Right lobe of liver (tissue), 6 donors: ENCODE results near the gene MYO15A. TPM values are rescaled to one million over a fixed set of nuclear protein-coding genes. Genes with fewer than 3 reads are reported as not detected.

Experiments used
- ATAC-seq, 4 donors: fragments of 200-7000 bp; cut with Tn5 transposase; one replicate each; pipeline ENCODE4 v1.9.1; 2020; ENCODE audit warnings: mild to moderate bottlenecking in 4 of 4, moderate library complexity in 4 of 4
- DNase-seq, 3 donors: peaks; one replicate each; pipeline ENCODE4 v3.0.0-alpha.2; 2020
- H3K27ac ChIP-seq, 3 donors: fragments of 200-600 bp; one replicate each; pipeline ENCODE4 v1.8.0; 2022
- H3K27me3 ChIP-seq, 2 donors: fragments of 200-600 bp; one replicate each; pipeline ENCODE4 v1.8.0; 2022
- H3K36me3 ChIP-seq, 4 donors: fragments of 200-600 bp; sonication (generic) in 1 of 4; one replicate each; pipeline versions ENCODE4 v1.5.1 to v1.8.0; 2017 to 2022; ENCODE audit warnings: control low read depth in 1 of 4
- H3K4me1 ChIP-seq, 4 donors: fragments of 200-600 bp; sonication (generic) in 1 of 4; one replicate each; pipeline versions ENCODE4 v1.5.1 to v1.8.0; 2017 to 2022; ENCODE audit warnings: control low read depth in 1 of 4
- H3K4me3 ChIP-seq, 3 donors: fragments of 200-600 bp; one replicate each; pipeline ENCODE4 v1.8.0; 2022
- H3K9me3 ChIP-seq, 4 donors: fragments of 200-600 bp; sonication (generic) in 1 of 4; one replicate each; pipeline versions ENCODE4 v1.5.1 to v1.8.0; 2017 to 2022; ENCODE audit warnings: control low read depth in 1 of 4
- CTCF ChIP-seq, 4 donors: fragments of 200-600 bp in 3 of 4; fragments of 450-650 bp in 1 of 4; IDR thresholded peaks; one replicate each; pipeline versions ENCODE4 v1.5.1 to v1.8.0; 2016 to 2022; ENCODE audit warnings: antibody characterized with exemption in 4 of 4, mild to moderate bottlenecking in 2 of 4
- POLR2A ChIP-seq: fragments of 450-650 bp; IDR thresholded peaks from one replicate; pipeline ENCODE4 v1.6.1; 2017; ENCODE audit warnings: antibody characterized with exemption, mild to moderate bottlenecking
- WGBS: methylation state at CpG from one replicate; pipeline ENCODE4 v1.1.6; 2018; ENCODE audit warnings: low coverage, low lambda C conversion rate; ENCODE audit not compliant: insufficient coverage; ENCODE audit errors: missing lambda C conversion rate; 5-methylcytosine and 5-hydroxymethylcytosine counted together
- intact Hi-C, 2 donors: fragments of 100-400 bp; cut with DNase I; formaldehyde crosslinking; loops; one replicate each; pipeline versions ENCODE4 v1.11.2 to v1.14.1; 2022
- total RNA-seq, 6 experiments: library from RNA; depleted of rRNA in 2 of 6; stranded (reverse); fragments of >200 nt in 2 of 6; fragmentation: NEBNext Ultra II Directional in 3 of 6; extraction: Animal tissue kit (Norgen Biotek cat#: 25700) in 3 of 6; gene quantifications; one replicate each; pipeline versions ENCODE4 v1.1.0 to v1.2.4, GENCODE V29; 2016 to 2023
- donor health status: DM: no; HTN: yes; CAD: no.
- donor health status: DM: no; HTN: no; CAD: no.
- donor health status: DM: no; HTN: no; CAD: no.
- donor health status: DM: no; HTN: yes; CAD: no.
- donor health status: DM: no; HTN: yes; CAD: no.

Gene MYO15A
- total RNA-seq, 6 experiments from 2014 or later, result 0.19 to 6.2 (median 1.5) TPM

- ATAC-seq (peak; percentile 32 to 69 (median 55)), DNase-seq (peak in 2 of 3 donors; percentile 74 to 78)
- Histone ChIP-seq H3K4me3 (no peak overlapping the region), H3K27me3 (no peaks in the 10 kb centered on the region), H3K36me3 (no peaks in the 10 kb centered on the region), H3K4me1 (peaks cover 0 to 45% (median 20%) of the 10 kb centered on the region in 4 donors), H3K27ac (peak overlapping the region in 1 of 3 donors; percentile 90), H3K9me3 (no peaks in the 10 kb centered on the region)
- 32% methylated on average over 3 of the region's 3 CpGs for WGBS
- intact Hi-C loops, result no loop called here
- TF ChIP-seq CTCF (IDR thresholded peaks at IDR 0.05) (peak in 3 of 4 donors; percentile 13 to 35 (median 17)), POLR2A (no peak)
Measured at GRCh38 chr17:18139949-18140348, 31.4 kb downstream of the MYO15A start.

- WGBS, result 60% methylated on average over 1 of the region's 3 CpGs
Measured at GRCh38 chr17:18140648-18141047, 32.1 kb downstream of the MYO15A start.

GRCh38 chr17:18141210-18141803, 32.8 kb downstream of the MYO15A start:
- Histone ChIP-seq H3K9me3 (no peaks in the 10 kb centered on the region), H3K27ac (peak overlapping the region in 1 of 3 donors; percentile 90), H3K4me1 (peaks cover 0 to 46% (median 20%) of the 10 kb centered on the region in 4 donors), H3K4me3 (no peak overlapping the region), H3K27me3 (no peaks in the 10 kb centered on the region), H3K36me3 (no peaks in the 10 kb centered on the region)
- peak in 2 of 4 donors; percentile 25 to 34 for ATAC-seq
- no peak for DNase-seq
- intact Hi-C loops, result no loop called here
- TF ChIP-seq POLR2A (no peak), CTCF (IDR thresholded peaks at IDR 0.05) (peak; percentile 63 to 68 (median 65))
- WGBS, result 5% methylated on average over 4 of the region's 9 CpGs

More at GRCh38 chr17:18140648-18141047, 32.1 kb downstream of the MYO15A start:
- Histone ChIP-seq H3K4me3 (no peak overlapping the region), H3K27me3 (no peaks in the 10 kb centered on the region), H3K4me1 (peaks cover 0 to 46% (median 20%) of the 10 kb centered on the region in 4 donors), H3K27ac (peak overlapping the region in 1 of 3 donors; percentile 90), H3K9me3 (no peaks in the 10 kb centered on the region), H3K36me3 (no peaks in the 10 kb centered on the region)
- ATAC-seq, result no peak
- TF ChIP-seq POLR2A (no peak), CTCF (IDR thresholded peaks at IDR 0.05) (no peak)
- intact Hi-C loops, result no loop called here
- no peak for DNase-seq

GRCh38 chr17:18142417-18142816, 33.9 kb downstream of the MYO15A start:
- no peaks in the 10 kb centered on the region for H3K9me3 ChIP-seq
- H3K4me3 ChIP-seq, result no peak overlapping the region
- H3K36me3 ChIP-seq, result no peaks in the 10 kb centered on the region
- H3K4me1 ChIP-seq, result peaks cover 0 to 36% (median 15%) of the 10 kb centered on the region in 4 donors
- no peak overlapping the region for H3K27ac ChIP-seq
- WGBS, result no CpG with 5 or more reads among the region's 3 CpGs
- intact Hi-C loops, result no loop called here
- ATAC-seq, result no peak
- H3K27me3 ChIP-seq, result no peaks in the 10 kb centered on the region
- TF ChIP-seq CTCF (IDR thresholded peaks at IDR 0.05), result no peak
- no peak for TF ChIP-seq POLR2A
- no peak for DNase-seq
